HCT116 (cell line): ENCODE data around the gene VSTM2B. TPM values are rescaled to one million over a fixed set of nuclear protein-coding genes. Genes with fewer than 3 reads are reported as not detected.

Experiments used
- ATAC-seq: fragments of 200-7000 bp; cut with Tn5 transposase; 2 replicates; pipeline ENCODE4 v1.9.1; 2020; ENCODE audit warnings: mild to moderate bottlenecking, moderate library complexity
- BruUV-seq: library from RNA; stranded (reverse); fragments of 400-500 nt; replicated peaks from 2 replicates; lab custom pipeline; 2021; lab: Mats Ljungman, UMichigan
- CTCF ChIA-PET: fragments of 300-600 bp; sonication (Branson Sonifier 250); formaldehyde crosslinking; loops from one replicate; lab custom pipeline; 2021; ENCODE audit warnings: antibody characterized with exemption; lab: Charles Lee
- POLR2A ChIA-PET: fragments of 300-600, 350-600 bp; sonication (Branson Sonifier 250); formaldehyde crosslinking; loops from one replicate; lab custom pipeline; 2021; ENCODE audit warnings: antibody characterized with exemption; lab: Charles Lee
- RAD21 ChIA-PET, 2 experiments: fragments of 300-600 bp; sonication (Branson Sonifier 250); formaldehyde crosslinking; loops; one replicate each; lab custom pipeline; 2023; ENCODE audit warnings: low total read pairs in 2 of 2; ENCODE audit not compliant: uncharacterized antibody in 2 of 2, unreplicated experiment in 2 of 2, low non-redundant PET in 1 of 2; lab: Charles Lee
- DNase-seq: peaks from one replicate; pipeline ENCODE4 v3.0.0-alpha.2; 2010; ENCODE audit warnings: low read depth, low spot score
- H2AFZ ChIP-seq: fragments of 200-600 bp; shearing (Covaris generic), sonication (generic); 2 replicates; pipeline ENCODE4 v1.6.1; 2017; ENCODE audit warnings: low read depth, mixed run types, mixed read lengths, antibody characterized with exemption, low read length; ENCODE audit not compliant: poor library complexity, severe bottlenecking
- H3K27ac ChIP-seq: 2 replicates; pipeline ENCODE4 v1.5.1; 2012; ENCODE audit warnings: low read depth, low read length
- H3K27me3 ChIP-seq: fragments of 200-600 bp; sonication (generic); 2 replicates; pipeline ENCODE4 v1.6.1; 2016; ENCODE audit warnings: mixed run types, low read length, mixed read lengths; ENCODE audit not compliant: insufficient read depth
- H3K36me3 ChIP-seq, 2 experiments: fragments of 200-500 bp in 1 of 2; fragments of 200-600 bp in 1 of 2; sonication (Bioruptor generic) in 1 of 2; sonication (generic) in 1 of 2; 2 replicates each; pipeline versions ENCODE4 v1.5.1 to v1.6.1; 2014 to 2016; ENCODE audit warnings: low read length in 2 of 2, inconsistent platforms in 1 of 2, mixed read lengths in 1 of 2, mixed run types in 1 of 2; ENCODE audit not compliant: insufficient read depth in 2 of 2, control insufficient read depth in 1 of 2
- H3K4me1 ChIP-seq, 2 experiments: fragments of 200-600 bp in 1 of 2; sonication (generic) in 1 of 2; 2 replicates each; pipeline versions ENCODE4 v1.5.1 to v1.6.1; 2012 to 2017; ENCODE audit warnings: low read length in 2 of 2, inconsistent platforms in 1 of 2, mild to moderate bottlenecking in 1 of 2, mixed read lengths in 1 of 2, mixed run types in 1 of 2, moderate library complexity in 1 of 2; ENCODE audit not compliant: insufficient read depth in 2 of 2, control insufficient read depth in 1 of 2
- H3K4me2 ChIP-seq: fragments of 200-600 bp; sonication (generic); 2 replicates; pipeline ENCODE4 v1.6.1; 2017; ENCODE audit warnings: mixed run types, low read length, mixed read lengths
- H3K4me3 ChIP-seq, 2 experiments: fragments of 200-600 bp in 1 of 2; sonication (generic) in 1 of 2; replicated peaks in 1 of 2; 2 replicates each; pipeline ENCODE4 v1.5.1; 2011 to 2016; ENCODE audit warnings: low read length in 2 of 2, control low read depth in 1 of 2, low read depth in 1 of 2, mild to moderate bottlenecking in 1 of 2, mixed read lengths in 1 of 2, mixed run types in 1 of 2
- H3K79me2 ChIP-seq: fragments of 200-600 bp; sonication (generic); 2 replicates; pipeline ENCODE4 v1.6.1; 2017; ENCODE audit warnings: mild to moderate bottlenecking, mixed run types, low read length, moderate library complexity, mixed read lengths; ENCODE audit not compliant: insufficient read depth
- H3K9ac ChIP-seq: fragments of 200-600 bp; sonication (generic); 2 replicates; pipeline ENCODE4 v1.6.1; 2016; ENCODE audit warnings: low read length, mixed read lengths
- H3K9me2 ChIP-seq: fragments of 200-600 bp; sonication (generic), shearing (Covaris generic); 2 replicates; pipeline ENCODE4 v1.6.1; 2017; ENCODE audit warnings: mixed run types, mild to moderate bottlenecking, moderate library complexity; ENCODE audit not compliant: insufficient read depth
- H3K9me3 ChIP-seq, 2 experiments: fragments of 200-500 bp in 1 of 2; fragments of 200-600 bp in 1 of 2; sonication (Bioruptor generic) in 1 of 2; sonication (generic) in 1 of 2; 2 replicates each; pipeline ENCODE4 v1.6.1; 2014 to 2017; ENCODE audit warnings: low read length in 2 of 2, mixed read lengths in 2 of 2, inconsistent platforms in 1 of 2, low read depth in 1 of 2, mild to moderate bottlenecking in 1 of 2, mixed run types in 1 of 2, moderate library complexity in 1 of 2; ENCODE audit not compliant: control insufficient read depth in 1 of 2, insufficient read depth in 1 of 2
- H4K20me1 ChIP-seq: fragments of 200-600 bp; sonication (generic), shearing (Covaris generic); 2 replicates; pipeline ENCODE4 v1.6.1; 2017; ENCODE audit warnings: mixed run types, mild to moderate bottlenecking, moderate library complexity; ENCODE audit not compliant: insufficient read depth
- CBX3 ChIP-seq: IDR thresholded peaks from 2 replicates; pipeline ENCODE4 v1.6.1; 2012; ENCODE audit warnings: low read depth
- EGR1 ChIP-seq: IDR thresholded peaks from 2 replicates; pipeline ENCODE4 v1.6.1; 2012; ENCODE audit warnings: low read depth
- EZH2 ChIP-seq: fragments of 200-600 bp; sonication (generic); IDR thresholded peaks from 2 replicates; pipeline ENCODE4 v1.6.1; 2017; ENCODE audit warnings: antibody characterized with exemption, mixed run types
- EZH2phosphoT487 ChIP-seq: fragments of 200-600 bp; IDR thresholded peaks from 2 replicates; pipeline ENCODE4 v1.6.1; 2018; ENCODE audit warnings: antibody characterized with exemption, borderline replicate concordance
- FOSL1 ChIP-seq: IDR thresholded peaks from 2 replicates; pipeline ENCODE4 v1.6.1; 2012; ENCODE audit warnings: low read depth
- POLR2A ChIP-seq: IDR thresholded peaks from 2 replicates; pipeline ENCODE4 v1.7.0; 2011; ENCODE audit warnings: borderline replicate concordance; ENCODE audit not compliant: insufficient read depth, insufficient read length; ENCODE audit errors: extremely low read depth
- POLR2AphosphoS5 ChIP-seq: IDR thresholded peaks from 2 replicates; pipeline ENCODE4 v1.6.1; 2011; ENCODE audit warnings: mild to moderate bottlenecking, low read depth, low read length, moderate library complexity
- RAD21 ChIP-seq: IDR thresholded peaks from 2 replicates; pipeline ENCODE4 v1.6.1; 2012; ENCODE audit warnings: low read depth, mild to moderate bottlenecking
- SIN3A ChIP-seq: IDR thresholded peaks from 2 replicates; pipeline ENCODE4 v1.6.1; 2012; ENCODE audit warnings: low read depth
- SP1 ChIP-seq: IDR thresholded peaks from 2 replicates; pipeline ENCODE4 v1.6.1; 2012; ENCODE audit warnings: low read depth
- TCF7L2 ChIP-seq: IDR thresholded peaks from 2 replicates; pipeline ENCODE4 v1.7.0; 2011; ENCODE audit warnings: borderline replicate concordance, inconsistent platforms; ENCODE audit not compliant: insufficient read depth, insufficient read length; ENCODE audit errors: extremely low read depth
- ZFX ChIP-seq: fragments of 450-650 bp; IDR thresholded peaks from 2 replicates; pipeline ENCODE4 v1.6.1; 2017
- ZNF274 ChIP-seq: fragments of 200-500 bp; sonication (Bioruptor generic); IDR thresholded peaks from 2 replicates; pipeline ENCODE4 v1.6.1; 2014; ENCODE audit warnings: mild to moderate bottlenecking, low read depth, low read length, inconsistent platforms
- intact Hi-C: fragments of 100-400 bp; cut with micrococcal nuclease; formaldehyde crosslinking; loops from 2 replicates; pipeline ENCODE4 v1.10.0; 2022
- total RNA-seq: library from RNA; stranded (reverse); gene quantifications from one replicate; pipeline ENCODE4 v1.2.1, GENCODE V29; 2021; ENCODE audit not compliant: unreplicated experiment
- TF ChIP-seq, protein P1 (sequence below), 3 experiments: fragments of 200-600 bp in 1 of 3; sonication (generic) in 1 of 3; IDR thresholded peaks in 2 of 3; conservative IDR thresholded peaks in 1 of 3; 2 replicates each; pipeline ENCODE4 v1.5.1; 2012 to 2017; ENCODE audit warnings: low read depth in 2 of 3, low read length in 2 of 3, antibody characterized with exemption in 1 of 3, borderline replicate concordance in 1 of 3, control low read depth in 1 of 3, mild to moderate bottlenecking in 1 of 3, mixed read lengths in 1 of 3, mixed run types in 1 of 3, moderate library complexity in 1 of 3; ENCODE audit not compliant: insufficient read depth in 1 of 3
- TF ChIP-seq, protein P2 (sequence below): IDR thresholded peaks from 2 replicates; pipeline ENCODE4 v1.6.1; 2012; ENCODE audit warnings: low read depth
- TF ChIP-seq, protein P3 (sequence below): IDR thresholded peaks from 2 replicates; pipeline ENCODE4 v1.6.1; 2012

The VSTM2B gene
- total RNA-seq, 1 experiment from 2014 or later, result not detected

DNA sequence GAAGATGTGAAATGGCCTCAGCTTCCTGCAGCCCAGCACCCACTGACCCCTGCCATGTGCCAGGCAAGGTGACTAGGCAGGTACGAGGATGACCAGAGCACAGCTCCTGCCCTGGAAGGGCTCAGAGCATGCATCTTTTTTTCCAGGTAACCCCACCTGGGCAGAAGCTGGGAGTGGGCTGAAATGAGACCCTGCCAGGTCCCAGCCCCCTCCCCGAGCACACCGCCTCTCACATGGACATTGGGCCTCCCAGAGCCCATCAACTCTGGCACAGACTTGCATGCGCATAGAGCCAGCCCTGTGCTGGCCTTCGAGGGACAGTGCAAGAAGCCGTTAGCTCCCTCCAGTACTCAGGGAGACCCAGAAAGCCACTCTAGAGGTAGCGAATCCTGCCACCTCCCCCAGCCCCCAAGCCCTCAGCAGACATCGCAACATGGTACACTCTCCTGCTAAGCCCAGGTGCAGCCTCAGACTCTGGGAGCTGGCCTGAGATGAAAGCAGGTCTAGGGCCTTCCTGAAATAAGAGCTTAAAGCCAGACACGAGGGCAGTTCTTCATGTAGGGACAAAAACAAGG, 8.9 kb upstream of the VSTM2B start:
- Histone ChIP-seq H3K27me3 (0 out of 2 replicates have a peak, but pooled peaks cover 11% of the 10 kb centered on the region), H4K20me1 (no peaks in the 10 kb centered on the region), H3K9ac (no peak overlapping the region), H3K4me1 (no peaks in the 10 kb centered on the region), H3K4me2 (no peak overlapping the region), H3K9me3 (no peaks in the 10 kb centered on the region), H3K27ac (no peak overlapping the region), H3K4me3 (no peak overlapping the region), H3K36me3 (no peaks in the 10 kb centered on the region), H3K9me2 (no peaks in the 10 kb centered on the region), H3K79me2 (no peaks in the 10 kb centered on the region)
- no TSS peak for BruUV-seq
- intact Hi-C loops, result no loop called here
- RAD21 ChIA-PET, result no interaction called here
- POLR2A ChIA-PET, result no interaction called here
- CTCF ChIA-PET, result no interaction called here
- DNase-seq, result no peak
- TF ChIP-seq ZNF274 (no peak), SIN3A (no peak), EZH2 (no peak), EGR1 (no peak), POLR2A (no peak)
- TF ChIP-seq, all 23 proteins: peak for 0
- no peak overlapping the region for H2AFZ ChIP-seq
- no peak for ATAC-seq

DNA sequence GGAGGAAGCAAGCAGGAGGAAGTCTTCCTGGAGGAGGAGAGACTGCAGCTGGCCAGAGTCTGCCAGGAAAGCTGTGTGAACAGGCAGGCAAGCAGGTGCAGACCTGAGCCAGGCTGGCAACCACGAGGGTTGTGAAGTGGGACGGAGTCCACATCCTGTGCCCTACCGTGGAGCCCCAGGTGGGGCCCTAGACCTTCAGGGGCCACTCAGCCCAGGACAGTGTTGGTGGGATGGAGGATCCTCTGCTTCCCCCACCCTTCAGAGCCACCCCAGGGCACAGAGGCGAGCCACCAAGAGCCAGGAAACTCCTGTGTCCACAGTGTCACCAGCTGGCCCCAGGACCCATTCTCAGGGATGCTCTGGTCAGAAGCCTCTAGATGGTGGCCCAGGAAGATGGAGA, 8.4 kb upstream of the VSTM2B start:
- H3K27me3 ChIP-seq, result 0 out of 2 replicates have a peak, but pooled peaks cover 11% of the 10 kb centered on the region
- no peaks in the 10 kb centered on the region for H3K36me3 ChIP-seq
- H3K79me2 ChIP-seq, result no peaks in the 10 kb centered on the region
- ChIA-PET RAD21 (no interaction called here), POLR2A (no interaction called here), CTCF (no interaction called here)
- no peak for DNase-seq
- H3K9ac ChIP-seq, result no peak overlapping the region
- H3K27ac ChIP-seq, result no peak overlapping the region
- no peaks in the 10 kb centered on the region for H4K20me1 ChIP-seq
- intact Hi-C loops, result no loop called here
- H3K9me3 ChIP-seq, result no peaks in the 10 kb centered on the region
- BruUV-seq, result no TSS peak
- no peak overlapping the region for H3K4me3 ChIP-seq
- H3K4me1 ChIP-seq, result no peaks in the 10 kb centered on the region
- H2AFZ ChIP-seq, result no peak overlapping the region
- H3K9me2 ChIP-seq, result no peaks in the 10 kb centered on the region
- ATAC-seq, result no peak
- no peak overlapping the region for H3K4me2 ChIP-seq
- TF ChIP-seq ZNF274 (no peak), ZFX (no peak), FOSL1 (no peak), SIN3A (no peak), CBX3 (no peak), EZH2 (no peak), SP1 (no peak), POLR2AphosphoS5 (no peak), RAD21 (no peak), EGR1 (no peak), TCF7L2 (no peak), EZH2phosphoT487 (no peak)
- TF ChIP-seq, protein P1, sequence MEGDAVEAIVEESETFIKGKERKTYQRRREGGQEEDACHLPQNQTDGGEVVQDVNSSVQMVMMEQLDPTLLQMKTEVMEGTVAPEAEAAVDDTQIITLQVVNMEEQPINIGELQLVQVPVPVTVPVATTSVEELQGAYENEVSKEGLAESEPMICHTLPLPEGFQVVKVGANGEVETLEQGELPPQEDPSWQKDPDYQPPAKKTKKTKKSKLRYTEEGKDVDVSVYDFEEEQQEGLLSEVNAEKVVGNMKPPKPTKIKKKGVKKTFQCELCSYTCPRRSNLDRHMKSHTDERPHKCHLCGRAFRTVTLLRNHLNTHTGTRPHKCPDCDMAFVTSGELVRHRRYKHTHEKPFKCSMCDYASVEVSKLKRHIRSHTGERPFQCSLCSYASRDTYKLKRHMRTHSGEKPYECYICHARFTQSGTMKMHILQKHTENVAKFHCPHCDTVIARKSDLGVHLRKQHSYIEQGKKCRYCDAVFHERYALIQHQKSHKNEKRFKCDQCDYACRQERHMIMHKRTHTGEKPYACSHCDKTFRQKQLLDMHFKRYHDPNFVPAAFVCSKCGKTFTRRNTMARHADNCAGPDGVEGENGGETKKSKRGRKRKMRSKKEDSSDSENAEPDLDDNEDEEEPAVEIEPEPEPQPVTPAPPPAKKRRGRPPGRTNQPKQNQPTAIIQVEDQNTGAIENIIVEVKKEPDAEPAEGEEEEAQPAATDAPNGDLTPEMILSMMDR (IDR thresholded peaks at IDR 0.05 in 2 of 3, conservative IDR thresholded peaks at IDR 0.05 in 1 of 3; ENCODE audit: borderline replicate concordance in 1 of 3, insufficient read depth in 1 of 3, low read depth in 2 of 3, low read length in 2 of 3), result no peak
- TF ChIP-seq, protein P2, sequence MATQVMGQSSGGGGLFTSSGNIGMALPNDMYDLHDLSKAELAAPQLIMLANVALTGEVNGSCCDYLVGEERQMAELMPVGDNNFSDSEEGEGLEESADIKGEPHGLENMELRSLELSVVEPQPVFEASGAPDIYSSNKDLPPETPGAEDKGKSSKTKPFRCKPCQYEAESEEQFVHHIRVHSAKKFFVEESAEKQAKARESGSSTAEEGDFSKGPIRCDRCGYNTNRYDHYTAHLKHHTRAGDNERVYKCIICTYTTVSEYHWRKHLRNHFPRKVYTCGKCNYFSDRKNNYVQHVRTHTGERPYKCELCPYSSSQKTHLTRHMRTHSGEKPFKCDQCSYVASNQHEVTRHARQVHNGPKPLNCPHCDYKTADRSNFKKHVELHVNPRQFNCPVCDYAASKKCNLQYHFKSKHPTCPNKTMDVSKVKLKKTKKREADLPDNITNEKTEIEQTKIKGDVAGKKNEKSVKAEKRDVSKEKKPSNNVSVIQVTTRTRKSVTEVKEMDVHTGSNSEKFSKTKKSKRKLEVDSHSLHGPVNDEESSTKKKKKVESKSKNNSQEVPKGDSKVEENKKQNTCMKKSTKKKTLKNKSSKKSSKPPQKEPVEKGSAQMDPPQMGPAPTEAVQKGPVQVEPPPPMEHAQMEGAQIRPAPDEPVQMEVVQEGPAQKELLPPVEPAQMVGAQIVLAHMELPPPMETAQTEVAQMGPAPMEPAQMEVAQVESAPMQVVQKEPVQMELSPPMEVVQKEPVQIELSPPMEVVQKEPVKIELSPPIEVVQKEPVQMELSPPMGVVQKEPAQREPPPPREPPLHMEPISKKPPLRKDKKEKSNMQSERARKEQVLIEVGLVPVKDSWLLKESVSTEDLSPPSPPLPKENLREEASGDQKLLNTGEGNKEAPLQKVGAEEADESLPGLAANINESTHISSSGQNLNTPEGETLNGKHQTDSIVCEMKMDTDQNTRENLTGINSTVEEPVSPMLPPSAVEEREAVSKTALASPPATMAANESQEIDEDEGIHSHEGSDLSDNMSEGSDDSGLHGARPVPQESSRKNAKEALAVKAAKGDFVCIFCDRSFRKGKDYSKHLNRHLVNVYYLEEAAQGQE, result no peak
- TF ChIP-seq, protein P3, sequence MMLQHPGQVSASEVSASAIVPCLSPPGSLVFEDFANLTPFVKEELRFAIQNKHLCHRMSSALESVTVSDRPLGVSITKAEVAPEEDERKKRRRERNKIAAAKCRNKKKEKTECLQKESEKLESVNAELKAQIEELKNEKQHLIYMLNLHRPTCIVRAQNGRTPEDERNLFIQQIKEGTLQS, result no peak
